H1 (cell line): ENCODE results near the gene TUT7. TPM values are rescaled to one million over a fixed set of nuclear protein-coding genes. Genes with fewer than 3 reads are reported as not detected.

Experiments used
- CHD1 ChIP-seq: IDR thresholded peaks from 2 replicates; pipeline ENCODE4 v1.6.1; 2012; ENCODE audit warnings: low read depth, low read length, improper control_type of control experiment
- POLR2AphosphoS5 ChIP-seq: IDR thresholded peaks from 2 replicates; pipeline ENCODE4 v1.6.1; 2011; ENCODE audit warnings: low read depth, low read length
- RXRA ChIP-seq: IDR thresholded peaks from 2 replicates; pipeline ENCODE4 v1.6.1; 2011; ENCODE audit warnings: low read depth, mild to moderate bottlenecking, low read length, moderate library complexity; ENCODE audit not compliant: insufficient read depth
- SUZ12 ChIP-seq: fragments of 200-600 bp; sonication (generic); IDR thresholded peaks from 2 replicates; pipeline ENCODE4 v1.6.1; 2012; ENCODE audit warnings: mild to moderate bottlenecking, inconsistent platforms, low read length, moderate library complexity, mixed read lengths
- polyA plus RNA-seq, 7 experiments: library from polyadenylated mRNA; depleted of rRNA in 3 of 7; stranded (reverse) in 5 of 7; unstranded in 2 of 7; fragments of >200 nt in 5 of 7; fragments of 200-250 nt in 2 of 7; gene quantifications; 1 replicate in 5 of 7; 2 replicates in 1 of 7; 4 replicates in 1 of 7; pipeline versions ENCODE4 v1.2.1 to v1.2.3, GENCODE V29; 2011 to 2013; ENCODE audit warnings: missing spikeins in 2 of 7, mixed read lengths in 2 of 7
- total RNA-seq: library from RNA; stranded (reverse); fragmentation: NEBNext Ultra II Directional; extraction: Animal tissue kit (Norgen Biotek cat#: 25700); gene quantifications from 2 replicates; pipeline ENCODE4 v1.2.1, GENCODE V29; 2021

TUT7 gene
- total and polyA plus RNA-seq, 2 of the 8 experiments (the other 6 are each of a cell fraction or from before 2014, with no cell fraction given) = 4.8 to 19.3 TPM

DNA sequence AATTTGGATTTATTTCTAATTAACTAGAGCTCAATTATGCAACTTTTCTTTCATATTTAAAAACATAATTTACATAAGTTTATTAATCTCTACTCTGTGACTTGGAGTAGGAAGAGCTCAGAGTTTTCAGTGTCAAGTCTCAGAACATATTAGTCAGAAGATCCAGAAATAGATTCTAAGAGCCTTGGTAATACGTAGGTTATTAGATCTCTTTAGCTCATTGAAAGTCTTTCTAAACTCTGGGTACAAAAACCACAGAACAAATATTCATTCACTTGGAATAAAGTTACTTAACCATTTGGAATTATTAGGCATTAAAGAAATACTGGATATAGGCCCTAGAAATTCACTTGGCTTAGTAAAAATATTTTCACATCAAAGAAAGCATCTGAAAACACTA is 45.5 kb downstream of the TUT7 start (continued):
- TF ChIP-seq RXRA = no peak
- TF ChIP-seq POLR2AphosphoS5 = no peak
- no peak for TF ChIP-seq CHD1
- TF ChIP-seq SUZ12 = no peak
- TF ChIP-seq, all 59 proteins: peak for 0
